Measurements from ENCODE around the gene KRT80.

The KRT80 gene

GRCh38 chr12:52228366-52228765 is 36.6 kb upstream of the KRT80 start:
- DNase-seq, result no peak

DNA sequence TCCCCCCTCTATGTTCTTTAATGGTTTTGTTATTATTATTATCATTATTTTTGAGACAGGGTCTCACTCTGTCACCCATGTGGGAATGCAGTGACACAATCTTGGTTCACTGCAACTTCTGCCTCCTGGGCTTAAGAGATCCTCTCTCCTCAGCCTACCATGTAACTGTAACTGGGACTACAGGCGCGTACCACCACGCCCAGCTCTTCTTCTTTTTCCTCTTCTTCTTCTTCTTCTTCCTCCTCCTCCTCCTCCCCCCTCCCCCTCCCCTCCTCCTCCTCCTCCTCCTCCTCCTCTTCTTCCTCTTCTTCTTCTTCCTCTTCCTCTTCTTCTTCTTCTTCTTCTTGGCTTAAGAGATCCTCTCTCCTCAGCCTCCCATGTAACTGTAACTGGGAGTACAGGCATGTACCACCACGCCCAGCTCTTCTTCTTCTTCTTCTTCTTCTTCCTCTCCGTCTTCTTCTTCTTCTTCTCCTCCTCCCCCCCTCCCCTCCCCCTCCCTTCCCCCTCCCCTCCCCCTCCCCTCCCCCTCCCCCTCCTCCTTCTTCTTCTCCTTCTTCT is 35.9 kb upstream of the KRT80 start:
- DNase-seq, result no peak

DNA sequence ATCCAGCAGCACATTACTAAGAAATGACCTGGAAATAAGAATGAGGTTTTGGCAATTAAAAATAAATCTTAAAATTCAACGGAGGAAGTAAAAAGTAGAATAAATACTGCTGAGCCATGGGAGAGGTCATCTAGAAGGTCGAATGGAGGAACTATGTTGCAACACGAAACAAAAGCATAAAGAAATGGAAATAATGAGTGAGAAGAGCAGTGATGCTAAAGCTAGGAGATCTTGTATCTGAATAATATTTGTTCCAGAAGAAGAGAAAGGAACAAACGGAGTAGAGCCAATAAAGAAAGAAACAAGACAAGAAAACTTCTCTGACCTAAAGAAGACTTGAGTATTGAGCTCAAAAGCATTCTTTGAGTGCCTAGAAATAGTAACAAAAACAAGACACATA is 34.6 kb upstream of the KRT80 start:
- DNase-seq, result no peak

DNA sequence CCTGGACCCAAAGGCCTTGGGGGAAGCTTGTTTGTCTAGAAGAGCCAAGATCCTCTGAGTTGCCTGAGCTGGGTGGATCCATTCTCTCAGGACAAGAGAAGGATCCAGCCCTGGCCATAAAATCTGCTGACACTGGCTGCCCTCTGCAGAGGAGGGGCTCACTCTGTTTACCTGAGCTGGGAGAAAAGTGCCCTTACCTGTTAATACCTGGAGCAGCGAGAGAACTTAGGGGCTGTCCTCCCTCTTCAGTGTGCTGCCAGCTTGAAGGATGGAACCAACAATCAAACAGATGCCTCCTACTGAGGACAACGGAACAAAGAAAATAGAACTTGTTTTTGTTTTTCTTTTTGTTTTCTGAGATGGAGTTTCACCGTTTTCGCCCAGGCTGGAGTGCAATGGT is 33.9 kb upstream of the KRT80 start:
- DNase-seq, result no peak

- DNase-seq, result no peak
These were observed 32.3 kb upstream of the KRT80 start for GRCh38 chr12:52224151-52224550.

DNA sequence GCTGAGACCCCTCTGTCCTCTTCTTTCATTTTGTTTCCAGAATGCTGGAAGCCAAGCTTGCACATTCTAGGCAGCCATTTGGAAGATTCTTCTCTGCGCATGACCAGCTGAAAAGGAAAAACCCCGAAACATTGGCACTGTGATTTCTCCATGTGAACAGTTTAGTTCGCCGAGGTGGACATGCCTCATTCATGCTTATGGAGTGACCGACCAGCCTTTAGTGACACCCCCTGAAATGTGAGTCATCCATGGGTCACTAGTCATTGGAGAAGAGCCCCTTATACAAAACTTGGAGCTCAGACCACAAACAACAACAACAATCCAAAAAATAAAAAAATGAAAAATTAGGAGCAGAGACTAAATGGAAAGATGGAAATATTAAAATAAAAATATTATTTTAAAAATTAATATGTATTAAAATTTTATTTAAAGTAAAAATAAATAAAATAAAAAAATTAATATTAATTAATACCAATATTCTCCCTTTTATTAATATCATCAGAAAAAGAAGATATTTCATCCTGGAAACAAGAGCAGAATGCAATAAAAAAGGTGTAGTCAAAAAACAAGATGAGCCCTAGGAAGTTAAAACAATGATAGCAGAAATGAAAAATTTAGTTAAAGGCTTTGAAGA is 31.7 kb upstream of the KRT80 start:
- no peak for DNase-seq

GRCh38 chr12:52222692-52223091 is 30.9 kb upstream of the KRT80 start:
- DNase-seq, result no peak

DNA sequence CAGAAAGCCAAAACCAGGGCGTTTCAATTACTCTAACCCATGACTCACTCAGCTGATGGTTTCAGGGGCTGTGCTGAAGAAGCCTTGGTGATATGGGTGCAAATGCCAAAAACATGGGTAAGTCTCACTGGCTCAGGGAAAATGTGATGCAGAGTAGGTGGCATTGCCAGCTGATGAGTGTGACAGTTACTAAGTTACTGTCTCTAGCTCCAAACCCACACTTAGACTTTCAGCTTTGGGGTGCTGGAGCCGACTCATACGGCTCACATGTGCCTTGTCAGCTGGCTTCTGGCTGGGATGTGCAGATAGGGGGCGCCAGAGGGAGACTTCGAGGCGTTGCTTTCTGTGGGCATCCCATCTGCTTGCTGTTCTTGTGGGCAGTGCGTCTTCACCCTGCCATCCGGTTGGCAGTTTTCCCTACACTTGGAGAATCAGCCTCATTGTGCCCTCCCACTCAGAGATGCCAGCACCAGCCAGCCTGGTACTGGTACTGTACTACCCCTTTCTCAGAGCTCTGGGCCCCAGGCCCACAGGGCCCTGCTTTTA is 30.2 kb upstream of the KRT80 start:
- peak; percentile 34 for DNase-seq

DNA sequence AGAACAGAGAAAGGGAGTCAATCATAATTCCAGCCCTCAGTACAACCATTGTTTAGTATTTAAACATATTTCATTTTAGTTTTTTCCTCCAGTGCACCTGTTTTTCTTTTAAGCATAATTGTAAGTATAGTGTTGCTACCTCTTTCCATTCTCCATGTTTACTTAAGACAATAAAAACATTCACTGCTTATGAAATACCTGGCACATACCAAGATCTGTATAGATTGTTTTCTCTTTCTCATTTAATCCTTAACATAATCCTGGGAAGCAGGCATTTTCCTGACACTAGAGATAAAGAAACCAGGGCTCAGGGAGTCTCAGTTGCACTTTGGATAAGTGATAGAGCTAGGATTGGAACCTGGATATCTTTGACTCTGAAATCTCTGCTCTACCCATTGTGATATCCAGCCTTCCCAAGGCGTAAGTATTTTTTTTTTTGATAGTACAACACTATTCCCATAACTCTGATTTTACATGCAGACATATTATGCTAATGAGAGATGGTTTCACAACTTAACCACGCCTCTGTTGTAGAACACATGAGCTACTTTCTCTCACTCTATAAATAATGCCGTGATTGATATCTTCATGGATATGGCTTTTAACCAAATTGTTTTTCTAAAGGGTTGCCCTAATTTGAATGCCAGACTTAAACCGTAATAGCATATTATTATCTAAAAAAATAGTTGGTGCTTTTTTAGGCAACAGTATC is 29.4 kb upstream of the KRT80 start:
- DNase-seq, result no peak

DNA sequence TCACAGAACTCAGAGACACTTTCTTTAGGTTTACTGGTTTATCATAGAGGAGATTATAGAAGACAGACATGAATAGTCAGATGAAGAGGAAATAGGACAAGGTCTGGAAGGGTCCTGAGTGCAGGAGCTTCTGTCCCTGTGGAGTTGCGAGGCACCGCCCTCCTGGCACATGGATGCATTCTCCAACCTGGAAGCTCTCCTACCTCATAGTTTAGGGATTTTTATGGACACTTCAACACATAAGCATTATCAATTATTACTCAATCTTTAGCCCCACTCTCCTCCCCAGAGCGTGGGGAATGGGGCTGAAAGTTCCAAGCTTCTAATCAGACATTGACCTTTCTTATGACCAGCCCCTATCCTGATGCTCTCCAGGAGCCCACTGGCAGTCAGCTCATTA is 28.7 kb upstream of the KRT80 start:
- DNase-seq, result no peak

DNA sequence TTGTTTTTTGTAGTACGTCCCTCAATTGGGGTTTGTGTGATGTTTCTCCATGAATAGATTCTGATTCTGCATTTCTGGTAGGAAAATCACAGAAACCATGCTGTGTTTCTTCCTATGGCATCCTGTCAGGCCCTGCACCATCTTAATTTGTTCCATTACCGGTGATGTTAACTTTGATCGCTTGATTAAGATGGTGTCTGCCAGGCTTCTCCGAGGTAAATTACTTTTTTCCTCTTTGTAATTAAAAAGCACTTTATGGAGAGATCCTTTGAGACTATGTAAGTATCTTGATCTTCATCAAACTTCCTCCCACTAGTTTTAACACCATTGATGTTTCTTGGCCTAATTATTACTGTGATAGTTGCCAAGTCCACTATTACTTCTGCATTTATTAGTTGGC is 26.2 kb upstream of the KRT80 start:
- no peak for DNase-seq

GRCh38 chr12:52217223-52217622 is 25.4 kb upstream of the KRT80 start:
- DNase-seq, result no peak

GRCh38 chr12:52216807-52217206 is 25.0 kb upstream of the KRT80 start:
- no peak for DNase-seq

- no peak for DNase-seq
These were observed 24.3 kb upstream of the KRT80 start for GRCh38 chr12:52216100-52216499.

- DNase-seq, result no peak
These were observed 23.8 kb upstream of the KRT80 start for GRCh38 chr12:52215587-52216031.

DNA sequence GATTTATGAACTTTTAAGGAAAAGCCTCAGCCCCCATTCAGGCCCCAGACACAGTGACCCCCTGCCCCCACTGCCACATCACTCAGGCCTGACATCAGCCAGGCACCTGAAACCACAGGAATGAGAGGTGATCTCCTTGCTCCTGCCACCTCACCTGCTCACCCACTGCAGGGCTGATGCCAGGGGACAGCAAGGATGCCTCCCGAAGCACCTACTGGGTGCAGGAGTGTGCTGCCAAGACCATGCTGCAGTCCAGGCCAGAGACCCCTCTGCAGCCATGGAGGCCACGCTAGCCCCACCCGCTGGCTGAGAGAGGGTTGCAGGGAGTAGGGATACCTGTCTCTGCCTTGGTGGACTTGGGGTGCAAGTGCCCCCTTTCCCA is 22.6 kb upstream of the KRT80 start:
- DNase-seq, result no peak

- DNase-seq, result no peak
These were observed 22.0 kb upstream of the KRT80 start for GRCh38 chr12:52213564-52214420.

DNA sequence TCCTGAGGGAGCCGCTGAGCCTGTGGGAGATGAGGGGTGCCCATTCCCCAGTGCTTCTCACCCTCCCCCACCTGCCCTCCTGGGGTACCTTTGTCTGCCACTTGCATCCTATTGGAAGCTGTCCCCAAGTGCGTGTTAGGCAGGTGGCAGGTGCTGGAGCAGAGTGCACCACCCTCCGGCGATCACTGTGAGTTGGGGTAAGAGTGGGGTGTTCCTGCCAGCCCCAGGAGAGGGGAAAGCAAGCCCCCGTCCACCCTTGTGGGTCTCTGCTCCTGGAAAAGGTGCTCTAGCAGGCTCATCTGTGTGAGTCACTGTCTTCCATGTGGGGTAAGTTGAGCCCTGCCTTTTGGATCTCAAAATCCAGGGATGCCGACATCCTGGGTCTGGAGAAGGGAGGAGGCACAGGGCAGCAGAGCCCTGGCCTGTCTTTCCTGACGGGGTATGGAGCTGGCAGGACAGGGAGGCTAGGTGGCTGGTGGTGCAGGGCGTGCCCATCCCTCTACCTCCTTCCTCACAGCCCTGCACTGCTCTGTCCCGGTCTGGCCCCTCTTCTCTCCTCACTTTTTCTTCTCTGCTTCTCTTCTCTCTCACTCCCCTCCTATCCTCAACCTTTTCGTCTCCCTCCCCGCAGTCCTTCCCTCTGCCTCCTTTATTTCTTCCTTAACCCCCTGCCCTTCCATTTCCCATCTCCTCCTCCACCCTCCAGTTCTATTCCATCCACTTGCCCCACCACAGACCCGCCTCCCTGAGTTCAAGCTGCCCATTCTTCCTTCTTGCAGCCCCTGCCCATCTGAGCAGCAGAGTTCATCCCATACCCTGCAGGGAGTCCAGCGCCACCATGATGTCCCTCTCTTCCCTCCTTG is 21.1 kb upstream of the KRT80 start:
- DNase-seq, result no peak

DNA sequence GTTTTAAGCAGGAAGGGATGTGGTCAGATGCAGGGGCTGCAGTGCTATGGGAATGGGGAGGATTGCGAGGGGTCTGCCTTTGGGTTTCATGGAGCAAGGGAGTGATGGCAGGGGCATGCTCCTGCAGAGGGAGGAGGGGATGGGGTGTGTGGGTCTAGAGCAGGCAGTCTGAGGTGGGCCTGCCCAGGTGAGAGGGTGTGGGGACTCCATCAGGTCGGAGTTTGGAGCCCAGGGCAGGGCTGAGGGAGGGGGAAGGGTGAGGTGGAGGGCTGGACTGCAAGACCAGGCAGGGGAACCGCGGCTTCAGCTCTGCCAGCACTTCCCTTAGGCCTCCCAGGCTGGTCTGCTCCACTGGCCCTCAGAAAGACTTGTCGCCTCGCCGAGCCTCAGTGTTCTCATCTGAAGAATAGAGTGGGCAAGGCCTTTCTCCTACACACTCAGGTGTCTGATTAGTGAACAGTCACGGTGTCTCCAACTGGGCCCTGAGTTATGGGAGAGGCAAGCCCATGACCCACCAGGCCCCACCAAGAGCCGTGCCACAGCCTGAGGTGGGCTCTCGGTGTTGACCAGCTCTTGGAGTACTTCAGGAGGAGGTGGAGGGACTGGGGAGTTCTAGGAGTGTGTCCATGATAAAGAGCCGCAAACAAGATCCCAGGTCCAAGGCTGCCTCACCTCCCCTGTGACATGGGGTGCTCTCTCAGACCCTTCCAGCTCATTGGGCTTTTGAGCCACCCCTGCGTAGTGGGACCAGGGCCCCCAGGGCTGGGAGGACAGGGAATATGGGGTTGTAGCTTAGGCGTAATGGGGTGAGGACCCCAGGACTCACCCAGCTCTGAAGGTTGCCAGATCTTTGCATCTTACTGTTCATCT is 20.1 kb upstream of the KRT80 start:
- no peak for DNase-seq

GRCh38 chr12:52210925-52211650 is 19.3 kb upstream of the KRT80 start:
- DNase-seq, result no peak
